Dedifferentiated amniotic fluid mesenchymal stem cell (primary cell): Measurements from ENCODE around the gene SDK2.
"Not testable (repeated sequence)": the region's sequence is repeated elsewhere in the genome, so short reads cannot be mapped to it uniquely, and the experiment has no call there.

ENCODE experiments used
- DNase-seq: peaks from one replicate; pipeline ENCODE4 v3.0.0-alpha.2; 2016; ENCODE audit errors: extremely low spot score

Gene SDK2

GRCh38 chr17:73343739-73344454, 300.3 kb downstream of the SDK2 start:
- no peak for DNase-seq

DNA sequence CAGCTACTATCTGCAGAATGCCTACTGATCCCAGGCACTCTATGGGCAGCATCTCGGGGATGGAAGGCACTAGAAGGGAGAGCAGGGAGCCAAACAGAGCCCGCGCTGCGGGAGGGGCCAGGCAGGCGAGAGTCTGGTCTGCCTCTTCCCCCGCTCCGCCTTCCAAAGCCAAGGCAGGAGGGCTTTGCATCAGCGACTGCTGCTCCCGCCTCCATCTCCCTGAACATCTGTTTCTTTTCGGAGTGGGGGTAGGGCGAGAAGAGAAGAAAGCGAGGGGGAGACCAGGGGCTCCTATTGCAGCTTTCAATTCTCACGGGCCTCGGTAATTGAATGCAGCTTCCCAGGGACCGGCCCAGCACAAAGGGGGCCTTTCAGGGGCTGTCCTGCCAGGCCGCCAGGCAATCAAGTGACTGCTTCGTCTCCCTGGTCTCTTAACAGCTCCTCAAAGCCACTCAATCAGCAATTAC, 301.0 kb downstream of the SDK2 start:
- peak; percentile 67 for DNase-seq

DNA sequence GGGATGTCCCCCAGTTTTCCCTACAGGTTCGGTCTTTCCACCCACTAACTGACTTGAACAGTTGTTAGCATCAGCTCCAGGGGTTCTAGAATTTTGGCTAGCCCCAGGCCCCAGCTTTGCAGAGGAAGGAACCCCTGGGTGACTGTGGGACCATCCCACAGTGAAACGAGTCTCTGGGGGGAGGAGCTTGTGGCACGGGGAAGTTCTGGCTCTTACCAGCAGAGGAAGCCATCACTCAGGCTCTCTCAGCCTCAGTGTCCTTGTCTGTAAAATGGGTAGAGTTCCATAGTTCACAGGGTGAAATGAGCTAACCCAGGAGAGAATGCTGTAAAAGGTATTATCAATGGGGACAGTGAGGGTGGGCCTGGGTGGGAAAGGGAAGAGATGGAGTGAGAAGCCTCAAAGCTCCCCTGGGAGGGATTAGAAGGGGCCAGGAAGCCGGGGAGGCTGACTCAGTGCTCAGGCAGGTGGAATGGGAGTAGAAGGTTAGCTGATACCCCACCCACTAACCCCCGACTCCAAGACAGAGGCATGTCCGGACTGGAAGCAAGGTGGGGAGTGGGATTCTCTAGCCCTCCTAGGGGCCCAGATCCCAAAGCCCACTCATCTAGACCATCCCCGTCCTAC, 301.6 kb downstream of the SDK2 start:
- DNase-seq: no peak

- peak; percentile 84 for DNase-seq
Measured at GRCh38 chr17:73342050-73342522, 302.2 kb downstream of the SDK2 start.

DNA sequence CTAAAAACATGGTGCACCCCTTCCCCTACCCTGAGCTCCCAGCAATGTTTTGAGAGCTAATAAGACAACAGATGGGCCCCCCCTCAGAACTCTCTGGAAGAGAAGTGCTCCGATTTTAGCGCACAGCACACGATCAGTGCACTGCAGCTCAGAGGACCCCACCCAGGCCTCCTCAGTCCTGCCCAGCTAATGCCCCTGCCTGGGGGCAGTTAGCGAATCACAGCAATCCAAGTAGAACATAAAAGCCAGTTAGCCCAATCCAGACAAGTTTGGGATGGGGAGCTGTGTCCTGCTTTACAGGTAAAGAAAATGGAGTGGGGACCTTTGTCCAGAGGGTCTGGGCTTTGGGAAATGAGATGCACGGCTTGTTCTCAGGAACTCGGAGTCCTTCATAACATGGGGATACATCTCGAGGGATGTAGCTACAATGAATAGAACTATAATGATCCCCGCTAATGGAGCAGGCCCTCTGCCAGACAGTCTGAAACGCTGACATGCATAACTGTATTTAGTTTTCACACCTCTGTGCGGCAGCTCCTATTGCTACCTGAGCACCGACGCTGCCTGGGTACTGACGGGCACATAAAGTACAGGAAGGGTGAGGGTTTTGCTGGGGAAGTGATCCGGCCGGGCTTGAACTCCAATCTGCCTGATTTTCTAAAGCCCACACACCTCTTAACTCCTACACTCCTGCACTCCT, 302.7 kb downstream of the SDK2 start:
- no peak for DNase-seq

DNA sequence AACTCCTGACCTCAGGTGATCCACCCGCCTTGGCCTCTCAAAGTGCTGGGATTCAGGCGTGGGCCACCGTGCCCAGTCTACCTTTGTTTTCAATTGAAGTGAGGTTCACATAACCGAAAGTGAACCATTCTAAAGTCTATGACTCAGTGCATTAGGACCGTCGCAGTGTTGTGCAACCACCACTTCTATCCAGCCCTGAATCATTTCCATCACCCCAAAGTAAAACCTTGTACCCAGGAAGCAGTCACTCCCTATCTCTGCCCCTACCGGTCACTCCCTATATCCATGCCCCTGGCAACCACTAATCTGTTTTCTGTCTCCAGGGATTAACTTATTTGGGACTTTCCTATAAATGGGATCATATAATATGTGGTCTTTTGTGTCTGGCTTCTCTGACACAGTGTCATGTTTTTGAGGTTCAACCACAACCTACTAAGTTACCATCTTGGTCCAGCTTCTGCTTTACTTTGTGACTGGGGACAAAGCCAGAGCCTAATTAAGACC, 304.1 kb downstream of the SDK2 start:
- DNase-seq: peak; percentile 88

DNA sequence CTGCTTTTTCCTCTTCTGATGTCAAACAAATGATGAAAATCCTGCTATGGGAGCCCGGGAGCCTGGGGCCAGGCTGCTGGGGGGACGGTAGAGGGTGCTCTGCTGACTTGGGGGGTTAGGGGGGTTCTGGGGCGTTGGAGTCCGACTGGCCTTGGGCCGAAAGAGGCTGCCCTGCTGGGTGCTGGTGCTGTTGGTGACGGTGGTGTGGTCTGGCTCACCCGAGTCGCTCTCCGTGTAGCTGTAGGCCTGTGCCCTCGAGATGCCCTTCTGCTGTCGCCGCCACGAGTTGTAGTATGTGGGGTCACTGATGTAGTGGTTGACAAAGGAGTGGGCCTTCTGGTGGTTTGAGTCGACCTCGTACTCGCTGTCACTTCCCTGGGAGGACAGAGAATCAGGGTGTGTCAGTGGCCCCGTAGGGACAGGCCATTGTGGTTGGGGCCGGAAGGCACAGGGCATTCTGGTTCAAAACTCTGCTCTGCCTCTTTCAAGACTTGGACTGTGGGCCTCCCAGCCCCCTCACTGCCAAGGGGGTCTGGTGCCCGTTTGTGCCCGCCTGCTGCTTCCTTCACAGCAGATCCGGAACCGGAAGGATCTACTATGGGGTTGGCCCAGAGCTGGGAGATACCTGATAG, 305.6 kb downstream of the SDK2 start:
- no peak for DNase-seq

DNA sequence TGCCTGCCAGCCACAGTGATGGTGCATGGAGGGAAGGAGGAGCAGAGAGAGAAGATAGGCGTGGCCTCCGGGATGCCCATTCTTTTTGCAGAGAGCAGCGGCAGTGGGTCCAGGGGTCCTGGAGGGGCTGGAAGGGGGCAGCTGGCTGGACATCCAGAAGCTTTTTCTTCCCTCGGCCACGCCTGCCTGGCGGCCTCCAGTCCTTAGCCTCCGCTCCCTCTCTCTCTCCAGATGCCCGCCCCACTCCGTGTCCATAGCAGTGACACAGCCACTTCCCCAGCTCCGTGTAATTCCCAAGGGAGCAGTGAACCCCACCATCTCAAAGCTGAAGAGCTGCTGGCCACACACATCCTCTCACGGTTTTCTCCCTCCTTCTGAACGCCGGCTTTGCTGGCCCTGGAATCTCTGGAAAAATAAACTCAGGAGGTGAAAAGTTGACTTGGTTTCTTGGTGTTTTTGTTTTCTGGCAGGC, 306.2 kb downstream of the SDK2 start:
- peak; percentile 28 for DNase-seq

DNA sequence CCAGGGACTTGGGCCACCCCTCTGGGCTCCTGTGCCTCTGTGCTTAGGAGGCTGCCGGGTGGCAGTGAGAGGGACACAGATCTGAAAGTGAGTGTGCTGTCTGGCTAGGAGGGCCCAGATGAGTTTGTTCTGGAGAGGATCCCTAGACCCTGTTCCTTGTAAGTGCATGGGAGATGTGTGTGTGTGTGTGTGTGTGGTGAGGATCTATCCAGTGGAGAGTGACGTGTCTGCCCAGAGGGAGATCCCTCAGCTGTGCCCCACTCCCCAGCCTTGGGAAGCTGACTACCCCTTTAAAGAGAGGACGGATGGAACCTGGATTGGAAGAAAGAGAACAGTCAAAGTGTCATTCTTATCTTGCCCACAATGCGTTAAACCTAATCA, 306.9 kb downstream of the SDK2 start:
- DNase-seq: no peak

DNA sequence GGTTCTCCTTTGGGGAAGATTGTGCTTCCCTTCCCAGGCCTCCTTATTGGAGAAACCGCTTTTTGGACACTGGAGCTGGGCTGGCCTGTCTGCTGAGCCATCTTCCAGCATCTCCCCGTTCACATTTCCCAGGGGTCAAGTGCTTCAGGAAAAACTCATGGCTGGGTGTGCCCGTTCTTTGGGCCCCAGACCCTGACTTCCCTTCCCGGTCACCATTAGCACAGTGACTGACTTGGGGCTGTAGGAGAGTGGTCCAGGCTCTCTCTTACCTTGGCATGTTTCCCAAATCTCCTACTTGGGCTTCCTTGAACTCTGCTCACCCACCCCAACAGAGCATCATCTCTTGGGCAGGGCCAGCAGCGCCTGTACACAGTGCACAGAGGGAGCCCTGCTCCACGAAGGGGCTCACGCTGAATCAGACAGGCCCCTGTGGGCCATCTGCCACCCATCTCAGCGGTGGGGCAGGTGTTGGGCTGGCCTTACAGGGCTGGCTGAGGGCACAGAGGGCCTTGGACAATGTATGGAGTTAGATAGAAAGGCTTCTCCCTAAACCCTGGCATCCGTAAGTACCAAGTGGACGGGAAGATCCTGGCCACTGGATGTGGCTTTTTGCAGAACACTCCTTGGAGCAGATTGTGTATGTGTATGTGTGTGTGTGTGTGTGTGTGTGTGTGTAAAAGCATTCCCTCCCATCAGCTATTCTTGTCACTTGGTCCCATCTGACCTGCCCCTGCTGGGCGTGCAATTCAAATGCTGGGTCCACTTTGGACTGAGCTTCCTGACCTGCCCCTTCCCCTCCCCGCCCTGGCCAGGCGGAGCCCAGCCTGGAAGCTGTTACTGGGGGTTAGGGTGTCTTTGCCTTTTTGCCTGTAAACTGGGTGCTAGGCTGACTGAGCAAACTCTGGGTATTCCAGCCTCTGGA, 307.6 kb downstream of the SDK2 start:
- DNase-seq: no peak

DNA sequence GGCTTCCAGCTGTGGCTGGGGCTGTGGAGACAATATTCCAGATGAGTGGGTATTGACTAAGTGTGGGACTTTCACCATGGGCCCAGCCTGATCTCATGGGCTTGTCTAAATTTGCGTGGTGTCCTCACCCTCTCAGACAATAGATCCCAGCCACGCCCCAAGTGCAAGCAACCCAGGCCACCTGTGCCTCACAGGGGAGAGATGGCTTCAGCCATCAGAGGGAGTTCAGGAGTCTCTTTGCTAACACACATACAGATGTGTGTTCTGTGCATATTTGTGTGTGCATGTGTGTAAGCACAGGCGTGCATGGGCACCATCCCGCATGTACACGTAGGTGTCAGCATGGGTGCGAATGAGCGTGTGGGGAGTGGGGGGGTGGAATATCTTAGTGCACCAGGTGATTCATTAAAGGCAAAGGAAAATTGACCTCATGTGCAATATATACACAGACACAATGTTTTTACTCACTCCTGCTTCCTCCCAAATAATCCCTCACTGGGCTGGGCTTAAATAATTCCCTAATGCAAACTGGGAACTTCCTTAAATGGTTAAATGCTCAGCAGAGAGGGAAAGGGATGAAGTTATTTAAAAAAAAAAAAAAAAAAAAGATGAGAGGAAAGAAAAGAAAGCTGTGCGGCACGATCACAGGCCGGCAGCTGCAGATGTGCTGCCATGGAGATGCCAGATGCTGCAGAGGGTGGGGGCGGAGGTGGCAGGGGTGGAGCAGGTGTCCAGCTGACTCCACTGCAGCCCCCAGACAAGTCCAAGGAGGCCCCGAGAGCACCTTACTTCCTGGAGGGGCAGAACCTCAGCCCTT, 308.4 kb downstream of the SDK2 start:
- no peak for DNase-seq

DNA sequence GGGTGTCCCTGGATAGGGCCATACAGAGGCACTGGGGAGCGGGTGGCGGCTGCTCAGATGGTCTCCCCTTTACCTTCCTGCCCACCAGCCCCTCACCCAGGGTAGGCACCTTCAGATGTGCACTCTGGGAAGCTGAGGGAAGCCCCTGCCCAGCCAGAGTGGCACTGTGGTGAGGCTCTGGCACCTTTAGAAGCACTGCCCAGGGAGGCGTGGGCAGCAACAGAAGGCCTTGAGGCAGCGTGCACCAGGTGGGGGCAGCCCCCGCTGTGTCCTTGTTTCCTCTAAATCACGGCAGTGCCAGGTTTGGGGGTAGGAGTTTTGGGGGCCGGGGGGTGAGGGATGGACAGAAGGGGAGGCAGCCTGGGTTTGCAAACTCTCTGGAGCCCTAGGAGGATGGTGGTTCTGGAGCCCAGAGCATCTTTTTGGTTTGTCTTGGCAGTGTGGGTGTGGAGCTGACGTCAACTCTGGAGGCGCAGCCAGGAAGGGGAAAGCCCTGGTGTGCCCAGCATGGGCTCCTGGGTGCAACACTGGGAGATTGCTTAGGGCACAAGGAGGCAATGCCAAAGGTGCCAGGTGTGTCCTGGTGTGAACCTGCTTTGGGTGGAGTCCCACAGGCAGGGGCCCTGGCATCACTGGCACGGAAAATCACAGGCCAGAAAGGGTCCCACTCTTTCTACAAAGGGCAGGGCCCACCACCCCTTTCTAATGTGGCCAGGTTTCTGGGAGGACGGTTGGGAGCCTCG, 309.3 kb downstream of the SDK2 start:
- DNase-seq: no peak

DNA sequence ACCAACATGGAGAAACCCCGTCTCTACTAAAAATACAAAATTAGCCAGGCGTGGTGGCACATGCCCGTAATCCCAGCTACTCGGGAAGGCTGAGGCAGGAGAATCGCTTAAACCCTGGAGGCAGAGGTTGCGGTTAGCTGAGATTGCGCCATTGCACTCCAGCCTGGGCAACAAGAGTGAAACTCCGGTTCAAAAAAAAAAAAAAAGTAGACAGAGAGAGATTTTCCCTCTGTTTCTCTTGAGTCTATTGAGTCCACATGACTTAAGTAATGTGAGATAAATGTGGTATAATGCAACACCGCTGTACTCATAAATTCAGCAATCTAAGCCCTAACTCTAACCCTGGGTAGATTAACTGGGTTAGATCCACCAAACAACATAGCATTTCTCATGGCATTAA, 310.8 kb downstream of the SDK2 start:
- DNase-seq: not testable (repeated sequence)

DNA sequence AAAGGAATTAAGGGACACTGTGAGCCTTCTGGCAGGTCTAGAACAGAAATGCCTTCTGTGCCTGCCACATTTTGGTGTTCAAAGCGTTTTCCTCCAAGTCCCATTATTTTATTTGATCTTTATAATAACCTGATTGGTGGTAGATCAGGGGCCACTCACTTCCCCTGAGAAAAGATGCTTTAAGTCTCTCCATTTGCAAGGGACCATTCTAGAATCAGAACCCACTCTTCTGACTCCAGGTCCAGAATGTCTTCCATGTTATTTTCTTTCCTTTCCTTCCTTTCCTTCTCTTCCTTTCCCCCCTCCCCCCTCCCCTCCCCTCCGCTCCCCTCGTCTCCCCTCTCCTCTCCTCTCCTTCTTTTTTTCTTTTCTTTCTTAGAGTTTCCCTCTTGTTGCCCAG, 313.2 kb downstream of the SDK2 start:
- no peak for DNase-seq

- no peak for DNase-seq
Measured at GRCh38 chr17:73327676-73328075, 316.6 kb downstream of the SDK2 start.

DNA sequence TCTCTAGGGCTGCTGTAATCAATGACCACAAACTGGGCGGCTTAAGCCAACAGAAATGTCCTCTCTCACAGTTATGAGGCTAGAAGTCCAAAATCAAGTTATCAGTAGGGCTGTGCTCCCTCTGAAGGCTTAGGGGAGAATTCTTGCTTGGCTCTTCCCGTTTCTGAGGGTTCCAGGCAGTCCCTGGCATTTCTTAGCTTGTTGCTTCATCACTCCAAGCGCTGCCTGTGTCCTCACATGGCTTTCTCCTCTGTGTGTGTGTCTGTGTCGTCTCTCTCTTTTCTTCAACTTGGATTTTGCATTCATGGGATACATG, 318.8 kb downstream of the SDK2 start:
- peak; percentile 77 for DNase-seq

DNA sequence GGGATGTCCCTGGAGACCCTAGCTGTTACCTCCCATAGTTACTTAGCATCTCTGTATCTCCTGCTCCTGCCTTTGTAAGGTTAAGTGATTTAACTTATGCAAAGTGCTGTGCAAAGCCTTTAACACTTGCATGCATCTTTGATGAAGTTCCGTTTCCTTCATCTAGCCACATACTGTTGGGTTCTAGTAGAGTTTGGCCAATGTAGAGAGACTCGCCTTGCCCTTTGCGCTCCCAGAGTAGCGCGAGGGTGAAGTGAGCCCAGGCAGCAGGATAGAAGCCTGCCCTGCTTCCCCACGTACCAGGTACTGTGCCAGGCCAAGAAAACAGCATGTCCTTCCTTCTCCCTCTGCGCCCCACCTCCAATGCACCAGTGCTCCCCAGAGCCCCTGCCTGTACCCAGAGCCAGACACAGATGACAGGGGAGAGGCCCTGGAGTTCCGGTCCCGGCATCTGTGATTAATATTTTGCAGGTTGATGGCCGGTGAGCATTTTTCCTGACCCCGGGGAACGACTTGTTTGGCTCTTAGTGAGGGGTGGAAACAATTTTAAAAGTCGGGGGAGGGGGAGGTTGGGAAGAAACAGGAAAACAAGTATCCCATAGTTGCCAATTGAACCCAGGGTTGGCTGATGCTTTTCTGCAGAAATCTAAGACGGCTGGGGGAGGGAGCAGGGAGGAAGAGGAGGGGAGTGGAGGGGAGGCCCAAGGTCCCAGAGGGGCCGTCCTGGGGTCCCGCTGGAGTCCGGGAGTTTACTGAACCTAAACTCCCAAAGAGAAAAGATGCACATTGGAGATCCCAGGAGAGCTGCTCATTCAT, 319.3 kb downstream of the SDK2 start:
- no peak for DNase-seq

GRCh38 chr17:73324160-73324475, 320.1 kb downstream of the SDK2 start:
- DNase-seq: no peak
